HG02885 (cell line): ENCODE measurements around the gene FSIP1.

Experiments
- ATAC-seq: cut with Tn5 transposase; IDR thresholded peaks from one replicate; pipeline ENCODE4 v1.9.1; 2021; ENCODE audit warnings: mild to moderate bottlenecking; ENCODE audit not compliant: unreplicated experiment, poor library complexity

The FSIP1 gene

DNA sequence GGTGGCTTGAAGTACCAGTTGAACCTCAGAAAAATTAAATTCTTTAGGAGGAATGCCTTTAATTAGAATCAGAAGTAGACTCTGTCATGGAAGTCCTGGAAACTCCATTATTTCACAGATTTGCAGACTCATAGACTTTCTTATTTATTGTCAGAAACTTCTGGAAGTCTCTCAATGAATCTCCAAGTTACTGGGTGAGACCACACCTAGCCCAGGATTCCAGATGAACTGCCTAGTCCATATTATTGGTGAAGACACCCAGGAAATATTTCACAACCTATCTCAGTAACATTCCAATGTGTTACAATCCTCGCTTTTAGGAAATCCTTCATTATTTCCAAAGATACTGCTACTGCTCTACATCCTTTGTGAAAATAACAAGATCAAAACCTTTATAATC, 208.2 kb downstream of the FSIP1 start:
- ATAC-seq = no peak

DNA sequence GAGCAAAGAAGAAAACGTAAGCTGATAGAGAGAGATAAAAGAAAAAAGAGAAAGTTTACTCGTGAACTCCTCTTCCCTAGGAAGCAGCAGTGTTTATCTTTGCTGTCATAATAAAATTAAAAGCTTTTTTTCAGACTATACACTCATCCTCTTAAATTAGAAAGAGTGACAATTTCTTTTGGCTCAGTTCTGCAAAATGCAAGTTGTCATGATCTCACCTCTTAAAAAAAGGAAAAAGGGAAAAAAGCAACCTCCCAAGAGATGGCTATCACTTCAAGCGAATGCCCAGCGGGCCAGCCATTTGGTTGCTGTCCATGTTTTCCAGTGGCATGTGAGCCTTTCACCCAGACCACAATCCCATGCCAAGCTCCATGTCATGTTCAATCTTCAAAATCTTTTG, 208.8 kb downstream of the FSIP1 start:
- no peak for ATAC-seq

DNA sequence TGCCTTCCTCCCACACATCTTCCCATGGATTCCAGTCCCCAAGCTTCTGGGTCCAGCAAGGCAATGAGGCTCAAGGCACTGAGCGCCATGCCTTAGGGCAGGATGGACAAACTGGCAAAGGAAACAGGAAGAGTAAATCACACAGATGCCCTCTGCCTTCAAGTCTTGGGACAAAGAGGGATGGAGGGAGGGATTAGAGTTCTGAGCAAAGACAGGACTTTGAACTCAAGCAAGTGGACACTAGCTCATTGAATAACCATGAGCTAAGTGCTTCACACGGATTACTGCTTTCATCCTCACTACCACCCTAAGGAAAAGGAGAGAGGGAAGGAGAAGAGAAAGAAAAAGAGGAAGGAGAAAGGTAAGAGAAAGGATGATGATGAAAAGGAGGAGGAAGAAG, 209.4 kb downstream of the FSIP1 start:
- no peak for ATAC-seq

DNA sequence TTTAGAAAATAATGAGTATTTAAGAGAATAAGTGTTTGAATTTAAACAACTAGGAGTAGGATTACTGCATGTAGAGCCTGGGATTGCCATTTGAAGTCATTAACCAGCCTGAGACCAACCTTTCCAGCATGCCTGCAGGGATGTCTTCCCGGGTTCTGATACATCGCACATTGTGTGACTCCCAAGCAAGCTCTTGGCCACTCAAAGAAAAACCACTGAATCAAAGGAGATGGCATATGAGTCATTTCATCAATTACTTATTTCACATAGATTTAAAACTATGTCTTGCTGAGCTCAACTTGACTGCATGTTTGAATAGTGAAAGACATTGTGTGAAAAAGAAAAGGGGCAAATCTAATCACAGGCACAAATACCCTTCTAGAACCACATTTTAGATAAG, 216.8 kb downstream of the FSIP1 start:
- ATAC-seq = no peak

DNA sequence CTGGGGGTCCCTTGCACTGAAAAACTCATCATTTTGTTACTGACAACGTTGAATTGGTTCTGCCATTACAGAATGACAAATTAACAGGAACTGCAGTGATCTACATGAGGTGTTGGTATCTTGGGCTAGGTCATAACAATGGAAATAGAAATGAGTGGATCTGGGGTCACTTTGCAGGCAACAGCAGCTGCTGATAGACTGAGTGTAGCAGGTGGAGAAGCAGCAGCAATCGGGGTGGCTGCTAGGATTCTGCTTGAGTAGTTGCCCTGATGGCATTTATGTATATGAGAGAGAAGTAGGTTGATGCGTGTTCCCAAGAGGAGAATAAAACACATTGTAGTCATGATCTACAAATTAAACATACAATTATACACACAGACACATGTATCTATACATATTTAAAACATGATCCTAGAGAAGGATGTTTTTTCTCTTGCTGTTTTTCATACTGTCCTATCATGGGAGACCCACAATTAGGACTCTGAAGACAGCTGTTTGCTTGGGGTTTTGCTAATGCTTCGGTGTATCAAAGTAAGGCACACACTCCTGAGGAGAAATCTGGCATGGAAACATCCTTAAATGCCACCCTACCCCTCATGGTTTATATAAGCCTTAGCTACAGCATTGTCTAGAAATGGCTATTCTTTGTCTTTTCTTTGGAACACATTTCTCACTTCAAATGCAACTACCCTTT, 217.5 kb downstream of the FSIP1 start:
- no peak for ATAC-seq

DNA sequence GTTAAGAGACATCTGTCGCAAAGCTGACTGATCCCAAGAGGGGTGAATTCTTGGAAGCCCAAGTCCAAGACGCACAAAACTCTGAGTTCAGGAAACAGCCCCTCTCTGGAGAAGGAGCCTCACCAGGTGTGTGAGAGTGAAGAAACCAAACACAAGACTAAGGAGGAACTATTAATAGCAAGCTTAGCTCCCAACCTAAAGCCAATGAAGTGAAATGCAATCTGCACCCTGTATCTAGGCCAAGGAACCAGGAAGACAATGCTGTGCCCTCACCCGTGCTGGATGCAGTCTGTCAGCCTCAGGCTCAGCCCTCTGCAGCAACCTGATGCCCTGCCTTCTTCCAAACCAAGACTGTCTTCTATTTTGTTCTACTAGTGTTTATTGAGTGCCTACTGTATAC, 224.2 kb downstream of the FSIP1 start:
- ATAC-seq = no peak

DNA sequence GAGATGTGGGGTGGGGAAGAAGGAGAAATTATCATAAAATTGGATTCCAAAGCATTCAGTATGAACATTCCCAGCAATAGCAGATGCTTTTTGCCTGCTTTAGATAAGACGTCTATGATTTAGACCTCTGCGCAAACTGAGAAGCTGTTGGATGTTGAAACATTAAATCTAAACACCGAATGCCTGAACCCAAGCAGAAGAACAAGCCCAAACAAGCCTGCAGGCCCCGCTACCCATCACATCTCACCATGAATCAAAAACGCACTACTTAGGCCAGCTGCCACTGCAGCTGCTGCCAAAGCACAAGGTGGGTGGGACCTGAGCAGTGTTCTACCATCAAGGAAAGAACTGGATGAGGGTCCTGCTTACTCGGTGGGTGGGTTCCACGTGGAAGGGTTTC, 226.2 kb downstream of the FSIP1 start:
- ATAC-seq = no peak

DNA sequence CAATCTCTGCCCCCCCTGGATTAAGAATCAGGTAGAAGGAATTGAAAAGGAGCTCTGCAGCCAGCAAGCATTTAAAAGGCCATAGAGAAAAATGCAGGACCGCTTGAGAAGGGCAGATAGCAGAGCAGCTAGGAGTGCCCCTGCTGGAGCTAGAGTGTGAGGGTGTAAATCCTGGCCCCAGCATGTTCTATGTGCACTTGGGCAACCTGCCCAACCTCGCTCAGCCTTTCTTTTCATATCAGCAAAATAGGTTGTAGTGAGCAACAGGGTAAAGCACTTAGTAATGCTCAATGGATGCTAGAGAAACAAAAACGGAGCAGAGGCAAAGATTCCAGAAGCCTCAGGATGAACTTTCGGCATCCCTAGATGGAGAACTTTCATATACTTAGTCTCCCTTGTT, 226.8 kb downstream of the FSIP1 start:
- ATAC-seq = no peak

DNA sequence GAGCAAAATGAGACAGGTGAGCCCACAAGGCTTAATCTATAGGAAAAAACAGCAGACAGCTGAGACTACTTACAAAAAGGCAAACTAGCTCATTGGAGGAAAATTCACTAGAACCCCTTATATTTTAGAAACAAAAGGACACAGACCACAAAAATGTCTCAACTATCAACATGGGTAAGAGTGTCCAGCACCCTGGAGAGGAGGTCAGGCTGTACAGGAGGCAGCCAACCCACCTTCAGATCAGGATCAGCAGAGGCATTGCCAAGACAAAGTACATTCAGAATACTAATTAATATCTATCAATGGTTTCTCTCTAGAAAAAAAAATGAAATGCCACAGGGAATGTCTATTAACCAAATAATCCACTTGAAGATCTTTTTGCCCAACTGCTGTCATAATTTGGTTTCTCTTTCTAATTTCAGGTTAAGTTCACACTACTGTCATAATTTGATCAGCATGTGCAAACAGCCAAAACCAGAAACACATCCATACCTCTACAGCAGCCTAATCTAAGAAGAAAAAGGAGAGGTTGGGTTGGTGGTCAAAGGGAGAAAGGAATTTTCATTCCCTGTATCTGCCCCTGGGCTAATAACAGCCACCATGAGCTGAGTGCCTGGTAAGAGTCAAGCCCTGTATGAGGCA, 227.8 kb downstream of the FSIP1 start:
- ATAC-seq = no peak

DNA sequence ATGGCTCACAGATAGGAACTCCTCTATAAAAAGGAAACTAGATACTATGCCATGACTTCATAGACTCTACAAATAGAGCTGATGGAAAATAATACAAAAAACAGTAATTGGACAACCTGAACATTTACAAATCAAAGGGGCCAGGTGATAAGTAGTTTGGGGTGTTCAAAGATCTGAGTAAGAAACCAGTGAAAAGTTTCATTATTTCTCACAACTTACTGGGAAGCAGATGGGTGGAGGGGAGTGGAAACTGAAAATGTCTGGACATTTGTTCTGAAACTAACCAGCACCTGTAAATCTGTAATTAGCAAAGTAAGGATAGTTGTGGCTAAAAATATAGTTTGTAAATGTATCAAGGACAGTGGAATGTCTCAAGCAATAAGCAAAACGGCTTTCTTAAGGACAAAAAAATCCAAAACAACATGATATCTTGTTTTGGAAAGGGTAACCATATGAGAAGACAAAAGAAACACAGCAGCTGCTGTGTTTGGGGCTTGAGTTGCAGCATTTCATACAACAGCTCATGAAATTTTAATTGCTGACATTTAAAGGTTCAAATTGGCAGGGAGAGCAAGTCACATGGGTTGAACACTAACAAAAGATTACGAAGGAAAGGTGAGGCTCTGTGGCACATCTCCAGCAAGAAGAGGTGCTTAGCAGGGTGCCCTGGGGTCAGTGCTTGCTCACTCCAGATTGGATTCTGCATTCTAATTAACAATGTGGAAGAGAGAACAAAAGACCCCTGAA, 228.5 kb downstream of the FSIP1 start:
- peak; percentile 58 for ATAC-seq

DNA sequence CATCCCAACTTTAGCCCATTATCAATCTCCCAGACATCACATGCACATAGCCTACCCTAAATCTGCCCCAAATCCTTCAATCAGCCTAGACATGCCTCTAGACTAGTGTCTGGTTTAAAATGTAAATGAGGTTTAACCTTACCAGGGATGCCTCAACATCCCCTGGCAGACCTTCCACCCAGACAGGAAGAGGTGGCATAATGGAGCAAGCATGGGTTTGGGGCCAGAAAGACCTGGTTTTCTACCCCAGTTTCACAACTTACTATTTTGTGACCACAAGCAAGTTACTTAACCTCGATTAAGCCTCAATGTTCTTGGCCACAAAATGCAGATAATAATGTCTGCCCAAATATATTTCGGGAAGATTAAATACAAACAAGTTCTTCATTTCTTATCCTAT, 230.1 kb downstream of the FSIP1 start:
- ATAC-seq = no peak

DNA sequence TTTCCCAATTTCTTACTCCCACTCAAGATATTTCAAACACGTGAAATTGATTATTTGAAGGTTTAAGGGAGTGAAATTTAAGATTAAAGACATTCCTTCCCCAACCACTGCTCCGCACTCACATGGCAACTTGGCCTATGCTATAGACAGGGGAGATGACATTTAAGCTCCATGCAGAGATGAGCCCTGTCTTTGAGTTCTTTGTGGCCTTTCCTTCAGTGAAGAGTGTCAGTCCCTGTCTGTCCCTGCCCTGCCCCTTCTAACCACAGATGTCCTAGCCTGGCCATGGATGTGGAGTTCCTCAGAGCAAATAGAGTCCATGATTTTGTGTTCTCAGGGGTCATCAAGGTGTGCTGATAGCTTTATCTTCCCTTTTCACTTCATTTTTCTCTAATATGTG, 231.2 kb downstream of the FSIP1 start:
- no peak for ATAC-seq
